Erythroblast (primary cell): ENCODE results near the gene PTGES3L.
A peak's percentile ranks its signal among the peaks of the same experiment; 100 is the strongest.

Experiments
- GATA1 ChIP-seq: IDR thresholded peaks from 2 replicates; pipeline ENCODE4 v1.6.1; 2011; ENCODE audit warnings: low read depth, mild to moderate bottlenecking, control low read depth, low read length, moderate library complexity
- POLR2A ChIP-seq: IDR thresholded peaks from 2 replicates; pipeline ENCODE4 v1.6.1; 2011; ENCODE audit warnings: mild to moderate bottlenecking, low read length

- TF ChIP-seq POLR2A (peak; percentile 92), GATA1 (no peak)
These were observed 15.5 kb downstream of the PTGES3L start, which contains the start of gene AARSD1 for GRCh38 chr17:42964161-42964932.
